KG1 (cell line): ENCODE data around the gene CYP27A1.

ENCODE experiments used
- DNase-seq: peaks from one replicate; lab custom pipeline; 2025; lab: John Stamatoyannopoulos, UW

CYP27A1 gene

GRCh38 chr2:218811382-218811781 lies 29.4 kb downstream of the CYP27A1 start:
- DNase-seq: no peak

- no peak for DNase-seq
Observed at GRCh38 chr2:218812096-218812815, 30.3 kb downstream of the CYP27A1 start.

- DNase-seq: no peak
Observed at GRCh38 chr2:218812861-218813260, 30.9 kb downstream of the CYP27A1 start.

- no peak for DNase-seq
Observed at GRCh38 chr2:218813771-218814460, 32.0 kb downstream of the CYP27A1 start.

GRCh38 chr2:218814540-218815243 lies 32.7 kb downstream of the CYP27A1 start:
- no peak for DNase-seq

GRCh38 chr2:218815244-218815637 lies 33.3 kb downstream of the CYP27A1 start:
- DNase-seq: no peak

- DNase-seq: no peak
Observed at GRCh38 chr2:218815649-218816048, 33.7 kb downstream of the CYP27A1 start.

- no peak for DNase-seq
Observed at GRCh38 chr2:218816561-218817011, 34.6 kb downstream of the CYP27A1 start.

GRCh38 chr2:218819093-218819492 lies 37.1 kb downstream of the CYP27A1 start:
- no peak for DNase-seq

GRCh38 chr2:218820746-218821369 lies 38.9 kb downstream of the CYP27A1 start:
- DNase-seq: no peak

GRCh38 chr2:218821605-218822211 lies 39.8 kb downstream of the CYP27A1 start:
- no peak for DNase-seq

GRCh38 chr2:218822622-218823021 lies 40.7 kb downstream of the CYP27A1 start:
- DNase-seq: no peak

GRCh38 chr2:218823196-218823855 lies 41.4 kb downstream of the CYP27A1 start:
- DNase-seq: no peak

GRCh38 chr2:218824004-218824403 lies 42.1 kb downstream of the CYP27A1 start:
- no peak for DNase-seq

GRCh38 chr2:218826791-218827190 lies 44.8 kb downstream of the CYP27A1 start:
- DNase-seq: no peak

- DNase-seq: no peak
Observed at GRCh38 chr2:218827701-218828476, 45.9 kb downstream of the CYP27A1 start.

GRCh38 chr2:218828477-218828778 lies 46.5 kb downstream of the CYP27A1 start:
- DNase-seq: no peak

- no peak for DNase-seq
Observed at GRCh38 chr2:218829868-218830451, 48.0 kb downstream of the CYP27A1 start.

GRCh38 chr2:218830526-218831306 lies 48.8 kb downstream of the CYP27A1 start:
- no peak for DNase-seq
